Stomach (tissue), 9 donors: Measurements from ENCODE around the gene CCNK. TPM values are rescaled to one million over a fixed set of nuclear protein-coding genes. Genes with fewer than 3 reads are reported as not detected.

Experiments
- DNase-seq, 2 donors: peaks; one replicate each; pipeline versions ENCODE4 v3.0.0 to v3.0.0-alpha.2; 2013 to 2019
- H3K27ac ChIP-seq, 5 donors: fragments of 200-600 bp in 4 of 5; sonication (generic) in 4 of 5; one replicate each; pipeline ENCODE4 v1.5.1; 2013 to 2019; ENCODE audit warnings: mild to moderate bottlenecking in 1 of 5, moderate library complexity in 1 of 5
- H3K27me3 ChIP-seq, 3 donors: fragments of 200-600 bp; sonication (generic); one replicate each; pipeline ENCODE4 v1.5.1; 2017 to 2019; ENCODE audit warnings: mixed run types in 1 of 3
- H3K36me3 ChIP-seq, 4 donors: fragments of 200-600 bp; sonication (generic); 1 replicate in 3 of 4; 2 replicates in 1 of 4; pipeline ENCODE4 v1.5.1; 2016 to 2019
- H3K4me1 ChIP-seq, 4 donors: fragments of 200-600 bp; sonication (generic); one replicate each; pipeline ENCODE4 v1.5.1; 2016 to 2019
- H3K4me3 ChIP-seq, 4 donors: fragments of 200-600 bp; sonication (generic) in 3 of 4; one replicate each; pipeline ENCODE4 v1.5.1; 2016 to 2019; ENCODE audit warnings: mild to moderate bottlenecking in 1 of 4
- H3K9me3 ChIP-seq, 4 donors: fragments of 200-600 bp; sonication (generic); one replicate each; pipeline ENCODE4 v1.5.1; 2016 to 2019
- CTCF ChIP-seq, 7 experiments: fragments of 450-650 bp in 4 of 7; fragments of 200-600 bp in 3 of 7; sonication (generic) in 3 of 7; IDR thresholded peaks; one replicate each; pipeline ENCODE4 v1.5.1; 2016 to 2019; ENCODE audit warnings: antibody characterized with exemption in 7 of 7, control low read depth in 2 of 7, mild to moderate bottlenecking in 1 of 7
- EP300 ChIP-seq: sonication (generic); formaldehyde crosslinking; IDR thresholded peaks from one replicate; pipeline ENCODE4 v1.6.1; 2017; ENCODE audit warnings: antibody characterized with exemption
- POLR2A ChIP-seq, 4 donors: fragments of 450-650 bp; IDR thresholded peaks; one replicate each; pipeline ENCODE4 v1.6.1; 2016; ENCODE audit warnings: antibody characterized with exemption in 4 of 4, control low read depth in 2 of 4, mild to moderate bottlenecking in 1 of 4, moderate library complexity in 1 of 4
- POLR2AphosphoS5 ChIP-seq, 3 donors: sonication (generic); formaldehyde crosslinking; IDR thresholded peaks; one replicate each; pipeline ENCODE4 v1.6.1; 2016; ENCODE audit warnings: antibody characterized with exemption in 3 of 3
- WGBS, 5 donors: extraction: QIAGEN DNeasy Blood & Tissue Kit in 3 of 5; methylation state at CpG; one replicate each; pipeline versions ENCODE4 v1.1.5 to v1.1.7; 2013 to 2018; 5-methylcytosine and 5-hydroxymethylcytosine counted together
- intact Hi-C: fragments of 100-400 bp; cut with DNase I; formaldehyde crosslinking; loops from one replicate; pipeline ENCODE4 v1.15.1; 2023; ENCODE audit warnings: low total_unique reads
- polyA plus RNA-seq, 3 donors: library from polyadenylated mRNA; stranded (reverse); fragments of 200-250 nt; gene quantifications; one replicate each; pipeline ENCODE4 v1.2.3, GENCODE V29; 2013
- total RNA-seq, 5 donors: library from RNA; depleted of rRNA; stranded (reverse); fragments of >200 nt; gene quantifications; one replicate each; pipeline versions ENCODE4 v1.1.0 to v1.2.3, GENCODE V29; 2014 to 2016
- donor health status: healthy with polysubstance abuse.
- donor health status: Bipolar disorder and iron deficiency.
- donor health status: healthy.

The CCNK gene
- total and polyA plus RNA-seq, 8 donors = 2.3 to 48.3 (median 11.4) TPM

- no peak for DNase-seq
- intact Hi-C loops = no loop called here
- Histone ChIP-seq H3K36me3 (no peaks in the 10 kb centered on the region), H3K4me3 (no peak overlapping the region), H3K27ac (peak overlapping the region; percentile 63 to 87 (median 83)), H3K27me3 (no peaks in the 10 kb centered on the region), H3K4me1 (peaks cover 41 to 90% (median 64%) of the 10 kb centered on the region in 4 donors), H3K9me3 (no peaks in the 10 kb centered on the region)
- WGBS, 5 donors = 58 to 84% (median 68%) methylated on average over 10 to 11 of the region's 11 CpGs
- TF ChIP-seq CTCF (IDR thresholded peaks at IDR 0.05) (no peak), POLR2AphosphoS5 (IDR thresholded peaks at IDR 0.05) (no peak), POLR2A (IDR thresholded peaks at IDR 0.05) (no peak), EP300 (no peak)
Observed at GRCh38 chr14:99551034-99551922, 70.1 kb downstream of the CCNK start.

GRCh38 chr14:99552021-99552553, 70.9 kb downstream of the CCNK start:
- intact Hi-C loops = no loop called here
- peak overlapping the region; percentile 63 to 87 (median 83) for H3K27ac ChIP-seq
- no peaks in the 10 kb centered on the region for H3K36me3 ChIP-seq
- no peaks in the 10 kb centered on the region for H3K9me3 ChIP-seq
- WGBS, 5 donors = 67 to 80% (median 68%) methylated on average over 7 to 9 of the region's 9 CpGs
- TF ChIP-seq POLR2AphosphoS5 (IDR thresholded peaks at IDR 0.05) (no peak), CTCF (IDR thresholded peaks at IDR 0.05) (no peak), POLR2A (IDR thresholded peaks at IDR 0.05) (no peak), EP300 (no peak)
- peaks cover 39 to 90% (median 63%) of the 10 kb centered on the region in 4 donors for H3K4me1 ChIP-seq
- no peaks in the 10 kb centered on the region for H3K27me3 ChIP-seq
- no peak overlapping the region for H3K4me3 ChIP-seq
- no peak for DNase-seq

- Histone ChIP-seq H3K9me3 (no peaks in the 10 kb centered on the region), H3K4me3 (no peak overlapping the region), H3K27me3 (no peaks in the 10 kb centered on the region), H3K36me3 (no peaks in the 10 kb centered on the region), H3K4me1 (peaks cover 39 to 90% (median 63%) of the 10 kb centered on the region in 4 donors), H3K27ac (peak overlapping the region; percentile 63 to 87 (median 83))
- peak; percentile 90 to 94 for DNase-seq
- intact Hi-C loops = no loop called here
- peak in 2 of 3 donors; percentile 72 to 86 for TF ChIP-seq POLR2AphosphoS5 (IDR thresholded peaks at IDR 0.05)
- TF ChIP-seq EP300 = no peak
- no peak for TF ChIP-seq POLR2A (IDR thresholded peaks at IDR 0.05)
- TF ChIP-seq CTCF (IDR thresholded peaks at IDR 0.05) = peak in 1 of 7 experiments; percentile 7
- WGBS, 5 donors = 34 to 50% (median 44%) methylated on average over 11 to 13 of the region's 13 CpGs
Observed at GRCh38 chr14:99552572-99553216, 71.5 kb downstream of the CCNK start.

- intact Hi-C loops = no loop called here
- Histone ChIP-seq H3K36me3 (no peaks in the 10 kb centered on the region), H3K9me3 (no peaks in the 10 kb centered on the region), H3K4me1 (peaks cover 39 to 83% (median 62%) of the 10 kb centered on the region in 4 donors), H3K4me3 (peak overlapping the region in 1 of 4 donors; percentile 10), H3K27me3 (no peaks in the 10 kb centered on the region), H3K27ac (peak overlapping the region; percentile 63 to 87 (median 83))
- no peak for TF ChIP-seq CTCF (IDR thresholded peaks at IDR 0.05)
- peak; percentile 4 to 69 (median 50) for TF ChIP-seq POLR2AphosphoS5 (IDR thresholded peaks at IDR 0.05)
- 21 to 54% (median 38%) methylated on average over 6 to 12 of the region's 12 CpGs for WGBS, 5 donors
- DNase-seq = peak; percentile 76 to 77
Observed at GRCh38 chr14:99554184-99554583, 73.0 kb downstream of the CCNK start.
